HuH-7.5 (cell line): ENCODE measurements around the gene TRAPPC2L.
A peak's percentile ranks its signal among the peaks of the same experiment; 100 is the strongest.

Experiments
- DNase-seq: peaks from one replicate; pipeline ENCODE4 v3.0.0; 2011; ENCODE audit warnings: low spot score

TRAPPC2L gene

DNA sequence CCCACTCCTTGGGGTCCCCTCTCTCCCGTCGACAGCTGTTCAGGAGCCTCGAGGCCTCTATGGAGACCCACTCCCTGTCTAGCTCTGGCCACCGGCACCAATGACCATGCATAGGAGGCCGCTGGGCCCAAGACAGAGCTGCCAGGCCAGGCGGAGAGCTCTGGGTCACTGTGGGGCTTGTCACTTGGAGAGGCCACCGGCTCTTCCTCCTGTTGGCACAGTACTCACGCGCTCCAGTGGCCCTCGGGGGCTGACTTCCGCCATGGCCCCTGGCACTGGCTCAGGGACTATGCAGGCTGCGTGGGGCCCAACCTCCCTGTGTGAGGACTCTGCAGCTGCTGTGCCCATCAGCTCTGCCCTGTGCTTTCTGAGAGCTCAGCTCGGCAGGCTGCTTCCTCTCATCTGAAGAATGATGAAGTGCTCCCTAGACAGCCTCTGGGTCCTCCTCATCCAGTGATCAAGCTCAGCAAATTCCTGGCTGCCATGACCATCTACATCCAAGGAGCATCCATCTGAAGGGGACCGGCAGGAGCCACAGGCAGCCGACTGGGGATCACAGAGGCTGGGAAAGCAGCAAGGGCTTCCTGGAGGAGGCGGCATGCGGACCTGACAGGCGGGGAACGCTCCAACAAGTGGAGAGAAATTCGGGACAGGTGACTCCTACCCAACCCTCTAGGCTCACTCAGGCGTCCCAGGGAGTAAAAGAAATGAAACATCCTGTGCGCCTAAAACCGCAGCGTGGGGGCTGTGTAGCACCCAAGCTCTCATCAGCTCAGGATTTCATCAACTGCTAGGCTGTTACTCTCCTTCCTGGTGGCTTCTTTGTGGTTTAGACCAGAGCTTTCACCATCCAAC lies 17.0 kb upstream of the TRAPPC2L start:
- no peak for DNase-seq

- no peak for DNase-seq
These were observed 16.2 kb upstream of the TRAPPC2L start for GRCh38 chr16:88840600-88841215.

DNA sequence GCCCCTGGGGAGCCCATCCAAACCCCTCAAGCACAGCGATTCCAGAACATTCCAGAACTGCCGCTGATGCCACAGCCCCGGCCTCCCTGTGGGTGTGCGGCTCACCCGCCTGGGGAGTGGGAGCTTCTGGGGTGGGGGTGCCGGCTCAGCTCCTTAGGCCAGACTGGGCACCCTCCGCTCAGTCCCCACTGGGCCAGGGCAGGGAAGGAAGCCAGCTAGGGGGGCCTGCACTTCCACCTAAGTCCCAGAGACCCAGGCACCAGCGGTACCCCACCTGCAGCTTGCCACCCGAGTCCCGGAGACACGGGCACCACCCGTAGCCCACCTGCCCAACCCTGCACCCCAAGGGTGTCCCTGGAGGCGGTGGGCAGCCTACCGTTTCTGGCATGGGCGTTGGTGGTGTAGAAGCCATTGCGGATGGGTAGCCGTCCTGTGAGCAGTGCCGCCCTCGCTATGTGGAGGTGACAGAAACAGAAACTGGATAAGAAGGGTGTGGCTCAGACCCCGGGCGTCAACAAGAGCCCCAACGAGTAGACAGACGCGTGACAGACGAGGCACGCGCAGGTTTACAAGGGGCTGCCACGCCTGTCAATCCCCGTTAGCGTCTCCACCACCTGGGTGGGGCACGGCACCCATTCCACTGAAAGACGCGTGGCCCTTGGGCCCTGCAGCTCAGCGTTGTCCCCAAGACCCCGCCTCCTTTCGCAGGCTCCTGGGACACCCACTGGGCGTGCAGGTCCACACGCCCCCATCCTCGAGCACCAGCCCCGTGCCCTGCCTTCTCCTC lies 15.2 kb upstream of the TRAPPC2L start:
- DNase-seq = no peak

GRCh38 chr16:88842308-88842756 lies 14.6 kb upstream of the TRAPPC2L start:
- DNase-seq = no peak

GRCh38 chr16:88842806-88843205 lies 14.1 kb upstream of the TRAPPC2L start:
- no peak for DNase-seq

GRCh38 chr16:88843256-88843655 lies 13.7 kb upstream of the TRAPPC2L start:
- no peak for DNase-seq

- peak; percentile 67 for DNase-seq
These were observed 12.4 kb upstream of the TRAPPC2L start for GRCh38 chr16:88844419-88845036.

- no peak for DNase-seq
These were observed 10.8 kb upstream of the TRAPPC2L start for GRCh38 chr16:88846088-88846487.

- DNase-seq = no peak
These were observed 9.3 kb upstream of the TRAPPC2L start for GRCh38 chr16:88847654-88848053.

DNA sequence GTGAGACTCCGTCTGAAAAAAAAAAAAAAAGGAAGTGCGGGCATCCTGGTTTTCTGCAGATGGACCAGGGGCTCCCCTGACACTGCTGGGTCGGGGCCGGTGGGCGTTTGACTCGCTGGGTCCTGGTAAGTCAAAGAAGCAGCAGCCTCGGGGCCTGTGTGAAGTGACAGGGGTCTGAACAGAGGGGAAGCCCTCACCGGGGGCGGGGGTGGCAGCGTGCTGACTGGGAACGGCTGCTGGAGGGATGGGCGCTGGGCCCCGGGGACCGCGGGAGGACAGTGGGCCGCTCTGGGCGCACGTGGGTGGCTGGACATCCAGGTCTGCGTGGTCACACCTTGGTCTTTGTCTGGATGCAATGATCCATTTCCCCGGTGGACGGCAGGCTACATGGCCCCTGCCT lies 8.4 kb upstream of the TRAPPC2L start:
- DNase-seq = no peak

GRCh38 chr16:88850531-88851199 lies 6.3 kb upstream of the TRAPPC2L start:
- no peak for DNase-seq

DNA sequence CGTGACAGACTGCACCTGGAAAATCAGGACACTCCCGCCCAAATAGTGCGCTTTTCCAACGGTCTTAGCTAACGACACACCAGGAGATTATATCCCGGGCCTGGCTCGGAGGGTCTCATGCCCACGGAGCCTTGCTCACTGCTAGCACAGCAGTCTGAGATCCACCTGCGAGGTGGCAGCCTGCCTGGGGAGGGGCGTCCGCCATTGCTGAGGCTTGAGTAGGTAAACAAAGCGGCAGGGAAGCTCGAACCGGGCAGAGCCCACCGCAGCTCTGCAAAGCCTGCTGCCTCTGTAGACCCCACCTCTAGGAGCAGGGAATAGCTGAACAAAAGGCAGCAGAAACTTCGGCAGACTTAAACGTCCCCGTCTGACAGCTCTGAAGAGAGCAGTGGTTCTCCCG lies 5.3 kb upstream of the TRAPPC2L start:
- DNase-seq = no peak

- DNase-seq = no peak
These were observed 3.5 kb upstream of the TRAPPC2L start for GRCh38 chr16:88853325-88853941.

DNA sequence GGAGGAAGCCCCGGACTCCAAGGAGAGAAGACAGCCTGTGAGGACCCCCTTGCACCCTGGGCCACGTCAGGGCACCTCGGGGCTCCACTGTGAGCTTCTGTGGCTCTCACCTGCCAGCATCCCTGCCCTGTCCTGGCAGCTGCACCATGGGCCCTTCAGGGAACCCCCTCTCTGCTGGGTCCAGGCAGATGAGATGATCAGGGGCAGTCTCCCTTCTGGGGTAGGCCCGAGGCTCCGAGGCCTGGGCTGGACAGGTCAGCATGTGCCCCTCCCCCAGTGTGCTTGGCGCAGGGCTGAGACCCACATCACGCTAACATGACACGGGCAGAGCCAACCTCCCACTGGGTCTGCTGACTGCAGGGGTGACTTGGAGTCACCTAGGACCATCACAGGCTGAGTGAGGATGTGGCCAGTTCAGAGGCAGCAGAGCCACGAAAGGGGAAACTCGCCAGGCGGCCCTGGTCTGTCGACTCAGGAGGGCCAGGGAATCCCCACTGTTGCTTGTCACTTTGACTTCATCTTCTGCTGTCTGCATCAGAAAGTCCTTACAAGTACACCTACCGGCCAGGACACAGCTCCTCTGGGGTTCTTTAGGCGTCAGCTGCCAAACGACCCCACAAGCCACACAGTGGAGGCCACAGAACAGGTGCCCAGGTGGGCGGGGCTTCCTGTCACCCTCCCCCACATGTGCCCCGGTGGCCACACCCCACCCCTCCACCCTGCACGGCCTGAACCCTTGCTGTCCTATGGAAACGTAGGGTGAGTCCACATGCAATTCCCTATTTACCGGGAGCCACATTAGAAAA lies 2.4 kb upstream of the TRAPPC2L start:
- DNase-seq = no peak

- DNase-seq = no peak
These were observed 1.8 kb upstream of the TRAPPC2L start for GRCh38 chr16:88855176-88855575.

- DNase-seq = no peak
These were observed 1.2 kb upstream of the TRAPPC2L start for GRCh38 chr16:88855736-88856121.

DNA sequence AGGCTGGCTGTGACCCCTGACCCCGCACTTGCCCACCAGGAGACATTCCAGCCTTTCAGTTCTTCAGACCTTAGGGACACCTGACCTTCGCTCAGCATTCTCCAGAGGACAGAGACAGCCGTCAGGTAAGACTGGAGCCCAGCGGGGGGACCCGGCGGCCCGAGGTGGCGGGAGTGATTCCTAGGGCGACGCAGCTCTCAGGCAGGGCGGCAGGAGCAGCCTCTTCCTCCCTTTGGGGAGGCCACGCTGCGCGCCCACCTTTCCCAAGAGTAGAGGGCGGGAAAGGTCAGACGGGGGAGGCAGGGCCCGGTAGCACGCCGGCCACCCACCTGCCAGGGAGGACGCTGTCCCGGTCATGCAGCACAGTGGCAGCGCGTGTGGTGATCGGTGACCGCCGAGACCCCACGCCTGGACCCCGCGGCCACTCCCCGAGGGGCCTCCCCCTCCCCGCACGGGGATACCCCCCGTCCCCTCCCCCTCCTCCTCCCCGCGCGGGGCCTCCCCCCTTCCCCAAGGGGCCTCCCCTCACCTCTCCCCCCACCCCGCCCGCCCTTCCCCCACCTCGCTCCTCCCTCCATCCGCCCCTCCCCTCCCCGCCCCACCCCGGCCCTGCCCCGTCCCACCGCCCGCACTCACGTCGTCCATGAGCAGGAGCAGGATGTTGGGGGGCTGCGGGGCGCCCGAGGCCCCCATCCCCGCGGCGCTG lies 652 bp upstream of the TRAPPC2L start:
- peak; percentile 66 for DNase-seq

GRCh38 chr16:88857728-88858339 lies 907 bp downstream of the TRAPPC2L start:
- DNase-seq = peak; percentile 99

GRCh38 chr16:88859381-88860091 lies 2.6 kb downstream of the TRAPPC2L start:
- no peak for DNase-seq
